ENCODE measurements around the gene BIRC3. TPM values are rescaled to one million over a fixed set of nuclear protein-coding genes. Genes with fewer than 3 reads are reported as not detected.

The BIRC3 gene
- total and polyA plus RNA-seq, 5 donors from 2014 or later = 107 to 239 (median 128) TPM

GRCh38 chr11:102307727-102308038 is 9.6 kb upstream of the BIRC3 start:
- Mint-ChIP-seq H3K36me3 (peaks cover 12% of the 10 kb centered on the region), H3K27me3 (no peaks in the 10 kb centered on the region), H3K27ac (peak overlapping the region in 1 of 3 donors; percentile 89), H3K4me3 (peak overlapping the region in 1 of 4 donors; percentile 79), H3K4me1 (peaks cover 23 to 79% (median 60%) of the 10 kb centered on the region in 4 donors), H3K9me3 (peaks cover 0 to 15% (median 3%) of the 10 kb centered on the region in 7 donors)
- Histone ChIP-seq H3K4me3 (ENCODE audit: low read depth, low read length) (peak overlapping the region; percentile 43), H3K36me3 (ENCODE audit: control insufficient read depth, insufficient read depth, low read length) (no peaks in the 10 kb centered on the region), H3K4me1 (ENCODE audit: control insufficient read depth, insufficient read depth, low read length, poor library complexity, severe bottlenecking) (peaks cover 69% of the 10 kb centered on the region), H3K27ac (ENCODE audit: insufficient read depth, low read length, poor library complexity, severe bottlenecking) (peak overlapping the region; percentile 88), H3K9me3 (ENCODE audit: control insufficient read depth in 2 of 2, low read length in 2 of 2) (peaks cover under 1 to 5% of the 10 kb centered on the region in 2 experiments), H3K27me3 (ENCODE audit: control insufficient read depth, insufficient read depth, low read length) (no peaks in the 10 kb centered on the region)
- no peak for DNase-seq
- no peak for ATAC-seq (ENCODE audit: low read depth in 2 of 2)

GRCh38 chr11:102309621-102310541 is 7.4 kb upstream of the BIRC3 start:
- no peak for ATAC-seq (ENCODE audit: low read depth in 2 of 2)
- Mint-ChIP-seq H3K4me1 (peaks cover 27 to 80% (median 61%) of the 10 kb centered on the region in 4 donors), H3K4me3 (peak overlapping the region in 2 of 4 donors; percentile 22 to 37)

GRCh38 chr11:102312667-102313066 is 4.6 kb upstream of the BIRC3 start:
- DNase-seq (no peak), ATAC-seq (ENCODE audit: low read depth in 2 of 2) (no peak)
- H3K27ac Mint-ChIP-seq = peak overlapping the region; percentile 93 to 100 (median 99)
- H3K9me3 Mint-ChIP-seq = peaks cover 0 to 4% (median 0%) of the 10 kb centered on the region in 7 donors
- Histone ChIP-seq H3K27me3 (ENCODE audit: control insufficient read depth, insufficient read depth, low read length) (no peaks in the 10 kb centered on the region), H3K4me3 (ENCODE audit: low read depth, low read length) (peak overlapping the region; percentile 77), H3K9me3 (ENCODE audit: control insufficient read depth in 2 of 2, low read length in 2 of 2) (no peaks in the 10 kb centered on the region), H3K4me1 (ENCODE audit: control insufficient read depth, insufficient read depth, low read length, poor library complexity, severe bottlenecking) (peaks cover 66% of the 10 kb centered on the region), H3K36me3 (ENCODE audit: control insufficient read depth, insufficient read depth, low read length) (no peaks in the 10 kb centered on the region), H3K27ac (ENCODE audit: insufficient read depth, low read length, poor library complexity, severe bottlenecking) (peak overlapping the region; percentile 98)
- H3K4me1 Mint-ChIP-seq = peaks cover 17 to 76% (median 50%) of the 10 kb centered on the region in 4 donors
- H3K27me3 Mint-ChIP-seq = no peaks in the 10 kb centered on the region
- peaks cover 5% of the 10 kb centered on the region for H3K36me3 Mint-ChIP-seq
- peak overlapping the region; percentile 44 to 80 (median 76) for H3K4me3 Mint-ChIP-seq

More at GRCh38 chr11:102309621-102310541, 7.4 kb upstream of the BIRC3 start:
- no peak overlapping the region for H3K4me3 ChIP-seq (ENCODE audit: low read depth, low read length)
- no peaks in the 10 kb centered on the region for H3K36me3 ChIP-seq (ENCODE audit: control insufficient read depth, insufficient read depth, low read length)
- H3K4me1 ChIP-seq (ENCODE audit: control insufficient read depth, insufficient read depth, low read length, poor library complexity, severe bottlenecking) = peaks cover 76% of the 10 kb centered on the region
- Mint-ChIP-seq H3K36me3 (no peaks in the 10 kb centered on the region), H3K27me3 (no peaks in the 10 kb centered on the region), H3K27ac (peak overlapping the region; percentile 25 to 74 (median 49)), H3K9me3 (peaks cover 0 to under 1% (median 0%) of the 10 kb centered on the region in 7 donors)
- no peak overlapping the region for H3K27ac ChIP-seq (ENCODE audit: insufficient read depth, low read length, poor library complexity, severe bottlenecking)
- DNase-seq = no peak
- no peaks in the 10 kb centered on the region for H3K9me3 ChIP-seq (ENCODE audit: control insufficient read depth in 2 of 2, low read length in 2 of 2)
- H3K27me3 ChIP-seq (ENCODE audit: control insufficient read depth, insufficient read depth, low read length) = no peaks in the 10 kb centered on the region

GRCh38 chr11:102313238-102313940 is 3.9 kb upstream of the BIRC3 start:
- peak overlapping the region; percentile 75 to 89 (median 79) for H3K4me3 Mint-ChIP-seq
- ATAC-seq (ENCODE audit: low read depth in 2 of 2) = no peak
- H3K9me3 Mint-ChIP-seq = peaks cover 0 to 4% (median 0%) of the 10 kb centered on the region in 7 donors
- peaks cover 17 to 73% (median 48%) of the 10 kb centered on the region in 4 donors for H3K4me1 Mint-ChIP-seq
- H3K4me3 ChIP-seq (ENCODE audit: low read depth, low read length) = peak overlapping the region; percentile 77
- peaks cover 2% of the 10 kb centered on the region for H3K27me3 Mint-ChIP-seq
- H3K36me3 Mint-ChIP-seq = peaks cover 8% of the 10 kb centered on the region
- peaks cover 59% of the 10 kb centered on the region for H3K4me1 ChIP-seq (ENCODE audit: control insufficient read depth, insufficient read depth, low read length, poor library complexity, severe bottlenecking)
- peak overlapping the region; percentile 98 for H3K27ac ChIP-seq (ENCODE audit: insufficient read depth, low read length, poor library complexity, severe bottlenecking)
- H3K27ac Mint-ChIP-seq = peak overlapping the region; percentile 93 to 100 (median 99)
- no peaks in the 10 kb centered on the region for H3K27me3 ChIP-seq (ENCODE audit: control insufficient read depth, insufficient read depth, low read length)
- H3K36me3 ChIP-seq (ENCODE audit: control insufficient read depth, insufficient read depth, low read length) = no peaks in the 10 kb centered on the region
- DNase-seq = no peak
- H3K9me3 ChIP-seq (ENCODE audit: control insufficient read depth in 2 of 2, low read length in 2 of 2) = no peaks in the 10 kb centered on the region

GRCh38 chr11:102314784-102315183 is 2.5 kb upstream of the BIRC3 start:
- H3K27ac Mint-ChIP-seq = peak overlapping the region; percentile 83 to 100 (median 99)
- peak overlapping the region; percentile 37 for H3K4me3 ChIP-seq (ENCODE audit: low read depth, low read length)

GRCh38 chr11:102316346-102316904 is 859 bp upstream of the BIRC3 start:
- DNase-seq (no peak), ATAC-seq (ENCODE audit: low read depth in 2 of 2) (no peak)
- H3K36me3 Mint-ChIP-seq = peaks cover 29% of the 10 kb centered on the region
- H3K4me3 Mint-ChIP-seq = peak overlapping the region; percentile 92 to 100 (median 96)
- peaks cover 21 to 58% (median 41%) of the 10 kb centered on the region in 4 donors for H3K4me1 Mint-ChIP-seq
- H3K27ac ChIP-seq (ENCODE audit: insufficient read depth, low read length, poor library complexity, severe bottlenecking) = peak overlapping the region; percentile 98
- no peaks in the 10 kb centered on the region for H3K27me3 ChIP-seq (ENCODE audit: control insufficient read depth, insufficient read depth, low read length)
- peaks cover 4% of the 10 kb centered on the region for H3K27me3 Mint-ChIP-seq
- no peaks in the 10 kb centered on the region for H3K9me3 ChIP-seq (ENCODE audit: control insufficient read depth in 2 of 2, low read length in 2 of 2)
- H3K36me3 ChIP-seq (ENCODE audit: control insufficient read depth, insufficient read depth, low read length) = peaks cover 10% of the 10 kb centered on the region
- H3K9me3 Mint-ChIP-seq = peaks cover 0 to 4% (median 0%) of the 10 kb centered on the region in 7 donors
- peak overlapping the region; percentile 99 for H3K4me3 ChIP-seq (ENCODE audit: low read depth, low read length)
- H3K4me1 ChIP-seq (ENCODE audit: control insufficient read depth, insufficient read depth, low read length, poor library complexity, severe bottlenecking) = peaks cover 63% of the 10 kb centered on the region
- H3K27ac Mint-ChIP-seq = peak overlapping the region; percentile 97 to 100 (median 99)

More at GRCh38 chr11:102314784-102315183, 2.5 kb upstream of the BIRC3 start:
- H3K4me1 ChIP-seq (ENCODE audit: control insufficient read depth, insufficient read depth, low read length, poor library complexity, severe bottlenecking) = peaks cover 56% of the 10 kb centered on the region
- peaks cover 4% of the 10 kb centered on the region for H3K27me3 Mint-ChIP-seq
- peak overlapping the region; percentile 98 for H3K27ac ChIP-seq (ENCODE audit: insufficient read depth, low read length, poor library complexity, severe bottlenecking)
- ATAC-seq (ENCODE audit: low read depth in 2 of 2) (no peak), DNase-seq (no peak)
- H3K9me3 Mint-ChIP-seq = peaks cover 0 to 4% (median 0%) of the 10 kb centered on the region in 7 donors
- H3K27me3 ChIP-seq (ENCODE audit: control insufficient read depth, insufficient read depth, low read length) = no peaks in the 10 kb centered on the region
- peaks cover 19% of the 10 kb centered on the region for H3K36me3 Mint-ChIP-seq
- H3K4me3 Mint-ChIP-seq = peak overlapping the region in 3 of 4 donors; percentile 61 to 93 (median 71)
- H3K9me3 ChIP-seq (ENCODE audit: control insufficient read depth in 2 of 2, low read length in 2 of 2) = no peaks in the 10 kb centered on the region
- peaks cover 17 to 65% (median 42%) of the 10 kb centered on the region in 4 donors for H3K4me1 Mint-ChIP-seq
- H3K36me3 ChIP-seq (ENCODE audit: control insufficient read depth, insufficient read depth, low read length) = peaks cover 3% of the 10 kb centered on the region

- Histone ChIP-seq H3K27ac (ENCODE audit: insufficient read depth, low read length, poor library complexity, severe bottlenecking) (peak overlapping the region; percentile 98), H3K4me3 (ENCODE audit: low read depth, low read length) (peak overlapping the region; percentile 99), H3K9me3 (ENCODE audit: control insufficient read depth in 2 of 2, low read length in 2 of 2) (no peaks in the 10 kb centered on the region), H3K4me1 (ENCODE audit: control insufficient read depth, insufficient read depth, low read length, poor library complexity, severe bottlenecking) (peaks cover 67% of the 10 kb centered on the region), H3K36me3 (ENCODE audit: control insufficient read depth, insufficient read depth, low read length) (peaks cover 23% of the 10 kb centered on the region), H3K27me3 (ENCODE audit: control insufficient read depth, insufficient read depth, low read length) (no peaks in the 10 kb centered on the region)
- Mint-ChIP-seq H3K36me3 (peaks cover 41% of the 10 kb centered on the region), H3K9me3 (peaks cover 0 to 4% (median 0%) of the 10 kb centered on the region in 7 donors), H3K4me1 (peaks cover 22 to 59% (median 44%) of the 10 kb centered on the region in 4 donors), H3K27me3 (peaks cover 4% of the 10 kb centered on the region), H3K27ac (peak overlapping the region; percentile 97 to 100 (median 99)), H3K4me3 (peak overlapping the region; percentile 92 to 100 (median 96))
- ATAC-seq (ENCODE audit: low read depth in 2 of 2) (no peak), DNase-seq (no peak)
These were observed 452 bp downstream of the BIRC3 start for GRCh38 chr11:102317768-102318103.

Measured in CD4-positive, CD25-positive, alpha-beta regulatory T cell (primary cell).